Smooth muscle cell (in vitro differentiated cells): ENCODE data around the gene PTPRA. TPM values are rescaled to one million over a fixed set of nuclear protein-coding genes. Genes with fewer than 3 reads are reported as not detected.

Experiments used
- DNase-seq: peaks from one replicate; lab custom pipeline; 2025; ENCODE audit not compliant: unreplicated experiment; lab: John Stamatoyannopoulos, UW
- H2AFZ ChIP-seq: fragments of 200-600 bp; sonication (generic); 2 replicates; pipeline ENCODE4 v1.6.0; 2016; ENCODE audit warnings: antibody characterized with exemption, low read depth, mild to moderate bottlenecking
- H3F3A ChIP-seq: fragments of 200-600 bp; sonication (generic); 2 replicates; pipeline ENCODE4 v1.6.0; 2017; ENCODE audit warnings: antibody characterized with exemption, low read depth
- H3K27ac ChIP-seq: fragments of 200-600 bp; sonication (generic); 2 replicates; pipeline ENCODE4 v1.5.1; 2016; ENCODE audit warnings: low read depth, mild to moderate bottlenecking
- H3K27me3 ChIP-seq: fragments of 200-600 bp; sonication (generic); 2 replicates; pipeline ENCODE4 v1.6.1; 2016; ENCODE audit warnings: low read depth, mild to moderate bottlenecking
- H3K36me3 ChIP-seq: fragments of 200-600 bp; sonication (generic); 2 replicates; pipeline ENCODE4 v1.5.1; 2016; ENCODE audit warnings: low read depth
- H3K4me1 ChIP-seq: fragments of 200-600 bp; sonication (generic); 2 replicates; pipeline ENCODE4 v1.5.1; 2016; ENCODE audit warnings: low read depth
- H3K4me2 ChIP-seq: fragments of 200-600 bp; sonication (generic); 2 replicates; pipeline ENCODE4 v1.6.0; 2016; ENCODE audit warnings: mild to moderate bottlenecking
- H3K4me3 ChIP-seq: fragments of 200-600 bp; sonication (generic); 2 replicates; pipeline ENCODE4 v1.5.1; 2016; ENCODE audit warnings: mild to moderate bottlenecking
- H3K79me2 ChIP-seq: fragments of 200-600 bp; sonication (generic); 2 replicates; pipeline ENCODE4 v1.6.0; 2016; ENCODE audit warnings: low read depth, mild to moderate bottlenecking
- H3K9ac ChIP-seq: fragments of 200-600 bp; sonication (generic); 2 replicates; pipeline ENCODE4 v1.6.0; 2016; ENCODE audit warnings: low read depth
- H3K9me3 ChIP-seq: fragments of 200-600 bp; sonication (generic); replicated peaks from 2 replicates; pipeline ENCODE4 v1.5.1; 2016; ENCODE audit warnings: low read depth
- H4K20me1 ChIP-seq: fragments of 200-600 bp; sonication (generic); 2 replicates; pipeline ENCODE4 v1.6.0; 2016; ENCODE audit warnings: low read depth
- WGBS: methylation state at CpG from one replicate; pipeline ENCODE4 v1.1.7; 2016; ENCODE audit warnings: low lambda C conversion rate; 5-methylcytosine and 5-hydroxymethylcytosine counted together
- polyA plus RNA-seq: library from polyadenylated mRNA; unstranded; fragments of >200 nt; fragmentation: Nextera tagmentation; extraction: Ambion mirVana; gene quantifications from 2 replicates; pipeline ENCODE4 v1.2.1, GENCODE V29; 2016
- total RNA-seq: library from RNA; depleted of rRNA; stranded (reverse); fragments of >200 nt; gene quantifications from 2 replicates; pipeline ENCODE4 v1.2.3, GENCODE V29; 2014
- TF ChIP-seq, protein P1 (sequence below): fragments of 200-600 bp; sonication (generic); IDR thresholded peaks from 2 replicates; pipeline ENCODE4 v1.5.1; 2017; ENCODE audit warnings: borderline replicate concordance, mild to moderate bottlenecking, antibody characterized with exemption; ENCODE audit not compliant: insufficient read depth, poor library complexity, severe bottlenecking

Gene PTPRA
- total and polyA plus RNA-seq, 2 experiments from 2014 or later = 38.4 to 48.9 TPM

DNA sequence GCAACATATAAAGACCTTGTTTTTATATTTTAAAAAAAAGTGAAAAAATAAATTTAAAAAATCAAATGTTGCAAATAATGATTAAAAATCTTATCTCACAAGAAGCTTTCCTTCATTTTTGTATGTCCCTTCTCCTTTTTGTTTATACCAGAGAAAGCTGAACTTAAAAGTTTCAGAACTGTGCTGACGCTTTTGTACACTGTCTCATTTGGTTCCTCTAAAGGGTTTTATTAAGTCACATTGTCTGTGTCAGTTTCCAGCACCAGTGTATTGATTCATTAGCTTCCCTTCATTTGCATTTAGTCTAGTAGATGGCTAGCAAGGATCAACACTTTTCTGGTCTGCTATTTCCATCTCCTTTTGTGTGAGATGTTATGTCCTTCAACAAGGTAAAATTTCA, 39.5 kb upstream of the PTPRA start:
- H3K4me3 ChIP-seq = no peak overlapping the region
- no peaks in the 10 kb centered on the region for H4K20me1 ChIP-seq
- no peaks in the 10 kb centered on the region for H3K27me3 ChIP-seq
- H3K9me3 ChIP-seq = no peaks in the 10 kb centered on the region
- TF ChIP-seq, protein P1, sequence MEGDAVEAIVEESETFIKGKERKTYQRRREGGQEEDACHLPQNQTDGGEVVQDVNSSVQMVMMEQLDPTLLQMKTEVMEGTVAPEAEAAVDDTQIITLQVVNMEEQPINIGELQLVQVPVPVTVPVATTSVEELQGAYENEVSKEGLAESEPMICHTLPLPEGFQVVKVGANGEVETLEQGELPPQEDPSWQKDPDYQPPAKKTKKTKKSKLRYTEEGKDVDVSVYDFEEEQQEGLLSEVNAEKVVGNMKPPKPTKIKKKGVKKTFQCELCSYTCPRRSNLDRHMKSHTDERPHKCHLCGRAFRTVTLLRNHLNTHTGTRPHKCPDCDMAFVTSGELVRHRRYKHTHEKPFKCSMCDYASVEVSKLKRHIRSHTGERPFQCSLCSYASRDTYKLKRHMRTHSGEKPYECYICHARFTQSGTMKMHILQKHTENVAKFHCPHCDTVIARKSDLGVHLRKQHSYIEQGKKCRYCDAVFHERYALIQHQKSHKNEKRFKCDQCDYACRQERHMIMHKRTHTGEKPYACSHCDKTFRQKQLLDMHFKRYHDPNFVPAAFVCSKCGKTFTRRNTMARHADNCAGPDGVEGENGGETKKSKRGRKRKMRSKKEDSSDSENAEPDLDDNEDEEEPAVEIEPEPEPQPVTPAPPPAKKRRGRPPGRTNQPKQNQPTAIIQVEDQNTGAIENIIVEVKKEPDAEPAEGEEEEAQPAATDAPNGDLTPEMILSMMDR = no peak
- H3K27ac ChIP-seq = no peak overlapping the region
- no peak overlapping the region for H3K9ac ChIP-seq
- H3K36me3 ChIP-seq = no peaks in the 10 kb centered on the region
- H3K4me2 ChIP-seq = no peak overlapping the region
- H3K4me1 ChIP-seq = no peaks in the 10 kb centered on the region
- no peak overlapping the region for H2AFZ ChIP-seq
- H3F3A ChIP-seq = peaks cover 14% of the 10 kb centered on the region
- DNase-seq = no peak
- 100% methylated on average over 1 of the region's 1 CpG for WGBS
- no peaks in the 10 kb centered on the region for H3K79me2 ChIP-seq

DNA sequence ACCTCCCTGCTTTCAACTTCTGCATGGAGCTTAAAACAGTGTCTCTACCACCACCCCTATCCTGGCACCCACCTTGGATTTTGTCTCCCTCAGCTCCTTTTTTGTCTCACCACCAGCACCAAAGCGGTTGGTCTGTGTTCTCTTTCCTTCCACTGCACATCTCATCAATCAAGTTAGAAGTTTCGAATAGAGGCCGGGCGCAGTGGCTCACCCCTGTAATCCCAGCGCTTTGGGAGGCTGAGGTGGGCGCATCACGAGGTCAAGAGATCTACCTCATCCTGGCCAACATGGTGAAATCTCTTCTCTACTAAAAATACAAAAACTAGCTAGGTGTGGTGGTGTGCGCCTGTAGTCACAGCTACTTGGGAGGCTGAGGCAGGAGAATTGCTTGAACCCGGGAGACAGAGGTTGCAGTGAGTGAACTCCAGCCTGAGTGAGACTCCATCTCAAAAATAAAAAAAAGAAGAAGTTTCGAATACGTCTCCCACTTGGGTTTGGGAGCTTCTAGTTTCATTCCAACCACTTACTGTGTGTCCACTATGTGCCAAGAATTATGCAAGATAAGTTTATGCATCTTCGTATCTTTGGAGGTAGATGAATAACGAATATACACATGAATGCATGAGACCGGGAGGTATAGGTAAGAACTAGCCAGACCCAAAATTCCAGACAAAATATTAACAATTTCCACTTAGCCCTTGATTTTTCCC, 38.7 kb upstream of the PTPRA start:
- H2AFZ ChIP-seq = no peak overlapping the region
- no peaks in the 10 kb centered on the region for H3K27me3 ChIP-seq
- TF ChIP-seq, protein P1 = no peak

DNA sequence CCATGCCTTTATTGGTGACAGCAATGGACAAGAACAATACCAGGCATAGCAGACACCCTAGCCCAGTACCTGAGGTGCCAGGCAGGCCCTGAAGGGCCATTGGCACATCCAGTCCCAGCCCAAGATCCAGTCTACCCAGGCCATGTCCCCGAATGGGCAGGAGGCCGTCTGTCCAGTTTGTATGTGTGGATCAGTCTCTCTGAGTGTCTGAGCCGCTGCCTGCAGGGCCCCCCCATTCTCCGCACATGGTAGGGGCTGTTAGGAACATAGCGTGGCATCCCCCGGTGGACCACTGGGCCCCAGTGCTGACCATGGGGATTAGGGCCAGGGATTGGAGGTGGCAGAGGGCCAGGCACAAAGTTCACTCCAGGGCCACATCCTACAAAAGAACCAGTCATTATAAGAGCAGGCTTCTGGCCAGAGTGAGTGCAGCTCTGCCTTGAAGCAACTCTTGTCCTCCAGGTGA, 37.9 kb upstream of the PTPRA start:
- H3K36me3 ChIP-seq = no peaks in the 10 kb centered on the region
- H3K4me1 ChIP-seq = peaks cover 5% of the 10 kb centered on the region
- no peak for DNase-seq
- no peaks in the 10 kb centered on the region for H4K20me1 ChIP-seq
- no peak overlapping the region for H2AFZ ChIP-seq
- H3K9ac ChIP-seq = no peak overlapping the region
- WGBS = 96% methylated on average over 6 of the region's 6 CpGs
- no peaks in the 10 kb centered on the region for H3K27me3 ChIP-seq
- H3K4me3 ChIP-seq = no peak overlapping the region
- H3K9me3 ChIP-seq = no peaks in the 10 kb centered on the region
- no peak overlapping the region for H3K4me2 ChIP-seq
- peaks cover 14% of the 10 kb centered on the region for H3F3A ChIP-seq
- no peaks in the 10 kb centered on the region for H3K79me2 ChIP-seq
- no peak overlapping the region for H3K27ac ChIP-seq
- TF ChIP-seq, protein P1 = no peak

More for the DNA sequence above, 38.7 kb upstream of the PTPRA start:
- Histone ChIP-seq H3K27ac (no peak overlapping the region), H3F3A (peaks cover 14% of the 10 kb centered on the region), H3K4me1 (peaks cover 2% of the 10 kb centered on the region), H3K9ac (no peak overlapping the region), H3K36me3 (no peaks in the 10 kb centered on the region), H3K79me2 (no peaks in the 10 kb centered on the region), H3K4me3 (no peak overlapping the region), H3K4me2 (no peak overlapping the region), H3K9me3 (no peaks in the 10 kb centered on the region), H4K20me1 (no peaks in the 10 kb centered on the region)
- DNase-seq = no peak
- 92% methylated on average over 14 of the region's 14 CpGs for WGBS

DNA sequence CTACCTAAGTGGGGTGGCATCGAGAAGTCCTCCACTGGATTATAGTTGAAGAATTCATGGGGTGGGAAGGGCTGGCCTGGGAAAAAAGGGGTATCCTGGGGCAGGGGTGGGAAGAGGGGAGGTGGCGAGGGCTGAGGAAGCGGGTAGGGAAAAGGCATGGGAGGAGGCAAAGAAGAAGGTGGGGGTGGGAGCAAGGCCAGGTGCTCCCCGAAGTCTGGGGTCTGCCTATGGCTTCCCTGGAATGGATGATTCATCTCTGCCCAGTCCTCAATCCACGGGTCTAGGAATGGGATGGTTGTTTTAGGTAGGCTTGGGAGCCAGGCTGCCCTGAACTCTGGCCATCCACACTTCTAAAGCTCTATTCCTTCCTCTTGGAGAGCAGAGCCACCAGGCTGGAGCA, 37.2 kb upstream of the PTPRA start:
- Histone ChIP-seq H3K4me2 (no peak overlapping the region), H3K4me1 (peaks cover 5% of the 10 kb centered on the region), H3K79me2 (no peaks in the 10 kb centered on the region), H3K36me3 (no peaks in the 10 kb centered on the region), H3K9ac (no peak overlapping the region), H3K27ac (no peak overlapping the region), H4K20me1 (no peaks in the 10 kb centered on the region), H3F3A (peaks cover 17% of the 10 kb centered on the region), H3K27me3 (no peaks in the 10 kb centered on the region), H2AFZ (no peak overlapping the region), H3K4me3 (no peak overlapping the region), H3K9me3 (no peaks in the 10 kb centered on the region)
- TF ChIP-seq, protein P1 = no peak
- 92% methylated on average over 4 of the region's 5 CpGs for WGBS
- DNase-seq = no peak
